ENCODE data around the gene CYRIA.

Gene CYRIA

DNA sequence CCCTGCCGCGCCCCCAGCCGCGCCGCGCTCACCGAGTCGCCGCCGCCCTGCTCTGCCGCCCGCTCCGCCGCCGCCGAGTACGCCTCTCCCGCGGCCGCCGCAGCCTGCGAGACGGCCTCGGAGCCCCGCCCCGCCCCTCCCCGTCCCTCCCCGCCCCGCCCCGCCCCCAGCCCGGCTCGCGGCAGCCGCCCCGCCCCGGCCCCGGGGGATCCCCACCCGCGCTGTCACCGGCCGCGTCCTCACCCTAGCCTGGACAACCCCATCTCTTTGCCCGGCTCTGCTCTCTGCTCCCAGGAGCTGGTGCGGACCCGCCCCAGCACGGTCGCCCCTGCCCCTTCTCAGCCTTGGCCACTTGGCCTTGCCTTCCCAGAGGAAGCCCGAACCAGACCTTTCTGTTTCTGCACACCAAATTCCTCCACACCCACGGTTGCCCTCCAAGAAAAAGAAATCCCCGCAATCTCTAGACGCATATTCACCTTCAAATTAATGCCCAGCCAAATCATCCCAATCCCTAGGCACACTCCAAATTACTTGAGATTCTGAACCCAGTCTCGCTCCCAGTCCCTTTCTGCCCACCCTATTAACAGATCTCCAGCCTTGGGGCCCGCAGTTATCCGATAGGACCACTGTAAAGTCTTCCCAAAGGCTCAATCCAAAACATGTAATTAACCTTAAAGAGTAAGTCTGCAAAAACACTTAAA is at the start of gene CYRIA:
Gene CYRIA, minus strand, starts transcription at position 87 of the 701 bp plus-strand sequence. CDS start 77,715 bp downstream, outside the sequence.
- DNase-seq (ENCODE audit: low read depth in 3 of 3) = peak in 2 of 3 experiments; percentile 28 to 47

DNA sequence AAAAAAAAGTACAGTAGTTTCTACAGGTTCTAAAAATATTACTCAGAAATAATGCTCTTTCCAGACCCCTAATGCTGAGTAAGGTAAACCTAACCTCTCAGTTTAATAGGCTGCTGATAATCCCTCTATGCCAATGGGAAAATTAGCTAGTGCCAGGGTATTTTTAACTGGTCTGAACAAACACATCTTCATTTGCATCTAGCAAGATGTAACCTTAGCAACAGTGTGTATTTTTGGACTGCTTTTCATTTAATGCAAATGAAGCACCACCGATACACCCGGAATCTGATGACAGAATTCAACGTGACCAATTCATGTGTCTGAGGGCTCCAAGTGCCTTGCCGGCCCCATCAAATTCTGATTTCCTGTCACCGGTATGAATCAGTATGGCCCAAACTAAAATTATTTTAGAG is 47.4 kb upstream of the CYRIA start:
- no peak for DNase-seq (ENCODE audit: low read depth in 3 of 3)

DNA sequence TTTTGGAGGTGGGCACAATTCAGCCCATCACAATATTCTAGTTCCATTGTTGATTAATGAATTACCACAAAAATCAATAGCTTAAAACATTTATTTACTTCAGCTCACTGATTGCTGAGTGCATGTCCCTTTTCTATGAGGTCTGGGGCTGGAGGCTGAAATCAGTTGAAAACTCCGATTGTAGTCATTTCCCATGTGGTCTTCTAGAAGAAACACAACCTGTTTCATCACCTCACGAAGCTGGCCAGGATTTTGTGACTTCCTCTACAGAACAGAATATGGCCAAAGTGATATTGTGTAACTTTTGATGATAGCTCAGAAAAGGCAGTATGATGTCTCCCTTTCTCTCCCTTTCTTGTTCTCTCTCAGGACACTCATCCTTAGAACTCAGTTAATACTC is 44.1 kb upstream of the CYRIA start:
- DNase-seq (ENCODE audit: low read depth in 3 of 3) = no peak

DNA sequence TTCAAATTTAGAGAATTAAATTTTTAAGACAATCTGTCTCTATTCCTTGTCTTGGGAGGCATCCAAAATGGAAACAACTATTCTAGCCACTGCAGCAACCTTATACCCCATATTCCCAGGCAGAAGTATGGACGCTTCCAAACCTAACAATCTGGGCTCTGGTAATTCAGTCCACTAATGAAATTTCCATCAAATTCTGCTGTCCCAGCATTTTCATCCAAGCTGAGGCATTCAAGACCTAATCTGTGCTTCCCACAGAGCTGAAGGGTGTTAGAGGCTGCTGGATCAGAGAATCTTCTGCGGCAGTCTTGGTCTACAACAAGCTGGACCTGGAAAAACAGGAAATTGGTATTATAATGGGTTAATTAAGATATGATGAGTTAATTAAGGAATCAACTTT is 42.5 kb upstream of the CYRIA start:
- no peak for DNase-seq (ENCODE audit: low read depth in 3 of 3)

DNA sequence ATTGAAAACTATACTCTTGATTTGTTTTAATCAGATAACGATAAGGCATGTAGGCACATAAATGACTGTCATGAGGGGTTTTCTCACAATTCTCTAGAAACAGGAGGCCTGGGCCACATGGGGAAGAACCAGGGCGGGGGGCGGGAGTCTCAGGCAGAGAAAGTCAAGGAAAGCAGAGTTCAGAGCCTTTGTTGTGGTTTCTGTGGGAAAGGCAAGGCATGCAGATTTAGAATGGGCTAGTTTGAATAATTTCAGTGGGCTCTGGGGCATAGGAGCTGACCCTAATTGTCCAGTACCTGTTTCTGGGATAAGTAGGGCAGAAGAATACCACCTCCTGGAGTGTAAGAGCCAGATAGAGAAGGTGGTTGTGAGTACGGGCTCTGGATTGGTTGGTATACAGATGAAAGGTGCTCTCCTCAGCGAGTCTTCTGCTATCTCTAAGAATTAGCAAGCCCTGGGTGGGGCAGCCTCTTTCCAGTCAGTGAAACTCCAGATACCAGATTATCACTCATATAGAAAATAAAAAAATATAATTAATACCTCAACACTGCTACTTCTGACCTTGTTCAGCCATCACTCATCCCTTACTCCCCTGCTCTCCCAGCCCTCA is 41.5 kb upstream of the CYRIA start:
- DNase-seq (ENCODE audit: low read depth in 3 of 3) = no peak

DNA sequence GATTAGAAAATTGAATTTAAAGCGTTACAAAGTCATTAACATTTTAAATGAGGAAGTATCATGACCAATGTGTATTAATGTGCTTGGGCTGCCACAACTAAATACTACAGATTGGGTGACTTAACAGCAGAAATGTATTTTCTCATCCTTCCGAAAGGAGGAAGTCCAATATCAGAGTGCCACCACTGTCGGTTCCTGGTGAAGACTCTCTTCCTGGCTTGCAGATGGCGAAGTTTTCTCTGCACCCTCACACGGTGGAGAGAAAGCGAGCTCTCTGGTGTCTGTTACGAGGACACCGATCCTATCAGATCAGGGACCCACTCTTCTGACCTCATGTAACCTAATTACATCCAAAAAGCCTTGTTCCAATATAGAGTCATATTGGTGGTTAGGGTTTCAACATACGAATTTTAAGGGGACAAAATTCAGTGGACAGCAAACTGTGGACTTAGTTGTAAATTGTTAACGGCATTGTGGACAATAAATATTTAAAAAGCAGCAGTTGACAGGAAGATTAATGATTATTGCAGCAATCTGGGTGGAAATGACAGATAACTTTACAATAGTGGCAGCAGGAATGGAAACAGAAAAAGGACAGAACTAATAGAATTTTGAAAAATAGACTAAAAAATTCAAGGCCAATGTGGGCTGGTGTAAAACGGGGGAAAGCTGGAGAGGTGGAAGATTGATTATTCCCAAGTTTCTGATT is 35.1 kb upstream of the CYRIA start:
- no peak for DNase-seq (ENCODE audit: low read depth in 3 of 3)

DNA sequence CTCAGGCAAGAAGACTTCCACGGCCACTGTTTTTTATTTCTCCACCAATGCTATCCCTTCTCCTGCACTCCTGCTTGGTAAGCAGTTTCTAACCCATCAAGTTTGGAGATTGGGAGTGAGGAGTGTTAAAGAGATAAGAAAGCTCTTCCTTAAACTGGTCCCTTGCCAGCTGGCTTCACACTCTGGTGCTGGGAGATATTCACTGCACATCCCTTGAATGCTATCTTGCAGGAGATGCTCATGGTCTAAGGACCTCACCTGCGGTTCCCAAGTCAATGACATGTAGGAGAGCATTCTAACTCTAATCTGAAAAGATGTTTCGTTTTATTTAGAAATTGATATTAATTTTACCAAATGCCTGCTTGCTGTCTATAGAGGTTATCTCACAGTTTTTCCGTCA is 28.2 kb upstream of the CYRIA start:
- DNase-seq (ENCODE audit: low read depth in 3 of 3) = no peak

DNA sequence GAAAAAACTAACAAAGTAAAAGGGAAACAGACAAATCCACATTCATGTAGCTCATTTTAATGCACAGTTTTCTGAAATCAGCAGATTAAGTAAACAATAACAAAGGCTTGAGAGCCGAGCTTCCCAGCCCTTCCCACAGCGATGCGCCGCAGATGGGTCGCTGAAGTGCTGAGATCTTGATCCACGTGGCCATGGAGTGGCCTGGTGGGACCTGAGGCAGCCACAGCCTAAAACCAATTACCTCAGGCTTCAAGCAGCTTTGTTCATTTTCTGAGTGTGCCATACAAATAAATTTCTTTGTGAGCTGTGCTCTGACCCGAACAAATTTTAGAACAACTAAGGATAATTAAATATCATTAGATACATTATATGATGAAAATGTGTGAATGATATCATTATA is 25.6 kb upstream of the CYRIA start:
- DNase-seq (ENCODE audit: low read depth in 3 of 3) = no peak

DNA sequence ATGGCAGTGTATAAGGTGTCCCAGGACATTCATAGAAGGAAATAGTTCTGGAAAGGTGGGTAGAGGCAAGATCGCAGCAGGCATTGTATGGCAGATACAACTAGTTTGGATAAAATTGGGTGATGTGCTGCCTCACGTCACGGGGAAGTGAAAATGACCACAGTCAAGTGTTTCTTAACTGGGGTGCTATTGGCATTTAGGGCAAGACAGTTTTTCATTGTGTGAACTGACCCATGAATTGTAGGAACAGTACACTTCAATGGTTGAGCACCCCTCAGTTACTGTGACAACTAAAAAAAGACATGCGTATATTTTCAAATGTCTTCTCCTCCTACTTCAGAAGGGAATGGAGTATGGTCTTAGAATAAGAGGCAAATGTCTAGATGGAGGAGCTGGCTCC is 22.3 kb upstream of the CYRIA start:
- no peak for DNase-seq (ENCODE audit: low read depth in 3 of 3)

DNA sequence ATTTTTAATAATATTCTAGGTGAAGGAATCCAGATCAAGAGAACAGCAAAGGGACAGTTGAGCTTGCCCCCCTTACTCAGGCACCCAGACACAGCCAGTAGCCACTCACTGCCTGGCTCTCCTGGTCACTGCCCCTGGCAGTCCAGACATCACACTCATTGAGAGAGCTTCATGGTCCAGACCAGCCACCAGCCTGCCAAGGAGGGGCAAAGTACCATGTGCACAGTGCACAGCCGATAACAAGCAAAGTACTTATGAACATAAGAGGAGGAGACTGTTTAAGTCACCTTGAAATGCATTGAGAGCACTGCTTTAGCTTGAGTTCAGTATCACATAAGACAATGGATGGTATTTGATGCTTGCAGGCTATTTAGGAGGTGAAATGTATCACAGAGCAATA is 21.6 kb upstream of the CYRIA start:
- no peak for DNase-seq (ENCODE audit: low read depth in 3 of 3)

DNA sequence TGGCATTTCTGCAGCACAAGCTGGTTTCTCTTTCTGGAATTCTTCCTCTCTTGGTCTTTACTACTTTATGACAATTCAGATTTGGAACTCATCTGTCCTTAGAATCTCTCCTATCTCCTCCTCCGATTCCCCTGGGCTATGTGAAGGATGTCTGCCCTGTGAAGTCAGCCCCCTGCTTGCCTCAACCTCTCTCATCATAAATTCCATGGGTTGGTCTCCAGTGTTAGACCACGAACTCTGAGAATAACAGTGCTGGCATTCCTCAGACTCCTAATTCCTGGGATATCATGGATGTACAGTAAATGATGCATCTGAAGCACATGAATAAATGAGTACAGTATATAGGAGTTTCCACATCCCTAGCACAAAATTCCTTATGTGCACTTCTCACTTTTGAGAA is 21.0 kb upstream of the CYRIA start:
- no peak for DNase-seq (ENCODE audit: low read depth in 3 of 3)

DNA sequence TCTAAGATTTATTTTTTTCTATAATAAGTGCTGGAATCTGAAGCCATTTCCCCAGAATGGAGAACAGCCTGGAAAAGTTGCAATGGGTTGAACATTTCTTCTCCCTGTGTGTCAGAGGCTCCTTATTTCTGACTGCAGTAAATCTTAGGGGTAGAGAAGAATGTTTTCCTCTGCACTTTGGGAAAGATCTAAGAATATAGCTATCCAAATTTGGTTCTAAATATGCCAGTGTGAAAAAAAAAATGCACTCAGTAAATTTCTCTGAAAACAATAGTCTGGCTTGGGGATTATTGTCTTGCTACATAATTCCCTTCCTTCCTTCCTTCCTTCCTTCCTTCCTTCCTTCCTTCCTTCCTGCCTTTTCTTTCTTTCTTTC is 19.7 kb upstream of the CYRIA start:
- DNase-seq (ENCODE audit: low read depth in 3 of 3) = no peak

DNA sequence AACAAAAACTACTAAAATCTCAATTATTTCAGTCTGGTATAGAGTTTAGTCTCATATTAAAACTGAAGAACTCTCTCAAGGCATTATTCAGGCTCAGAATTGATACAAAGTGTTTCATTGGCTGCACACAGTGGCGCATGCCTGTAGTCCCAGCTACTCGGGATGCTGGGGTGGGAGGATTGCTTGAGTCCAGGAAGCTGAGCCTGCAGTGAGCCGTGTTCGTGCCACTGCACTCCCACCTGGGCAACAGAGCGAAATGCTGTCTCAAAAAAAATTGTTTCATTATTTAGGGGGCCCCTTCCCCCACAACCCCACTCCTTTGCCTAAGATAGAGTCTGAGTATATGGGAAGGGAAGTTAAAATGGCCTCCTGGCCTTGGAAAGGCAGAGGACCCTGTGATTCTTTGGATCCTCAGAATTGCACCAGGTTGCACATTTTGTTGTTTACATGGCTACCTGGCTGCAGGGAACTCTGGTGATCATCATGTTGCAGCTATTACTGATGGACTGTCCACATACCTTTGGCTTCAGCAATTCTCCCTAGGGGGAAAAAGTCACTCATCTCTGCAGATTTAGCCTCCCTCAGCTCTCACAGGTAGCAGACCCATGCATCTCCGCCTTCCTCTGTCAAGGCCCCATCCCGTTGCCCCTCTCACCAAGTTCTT is 19.2 kb upstream of the CYRIA start:
- DNase-seq (ENCODE audit: low read depth in 3 of 3) = no peak

DNA sequence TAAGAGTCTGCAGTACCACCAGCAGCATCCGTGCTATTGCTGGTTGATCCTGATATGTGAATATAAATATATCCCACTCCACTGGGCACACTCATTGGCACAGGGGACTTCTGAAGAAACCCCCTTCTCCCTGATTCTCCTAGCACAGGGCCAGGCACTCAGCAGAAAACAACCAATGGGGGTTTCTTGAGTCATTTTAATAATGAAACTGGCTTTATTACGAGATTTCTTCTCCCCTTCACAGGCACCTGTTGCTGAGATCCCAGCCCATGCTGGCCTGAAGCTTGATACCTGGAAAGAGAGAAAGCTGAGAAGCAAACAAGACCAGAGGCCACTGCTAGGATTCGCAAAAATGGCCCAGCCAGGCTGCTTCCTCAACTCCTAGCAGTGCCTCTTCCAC is 17.9 kb upstream of the CYRIA start:
- DNase-seq (ENCODE audit: low read depth in 3 of 3) = no peak

DNA sequence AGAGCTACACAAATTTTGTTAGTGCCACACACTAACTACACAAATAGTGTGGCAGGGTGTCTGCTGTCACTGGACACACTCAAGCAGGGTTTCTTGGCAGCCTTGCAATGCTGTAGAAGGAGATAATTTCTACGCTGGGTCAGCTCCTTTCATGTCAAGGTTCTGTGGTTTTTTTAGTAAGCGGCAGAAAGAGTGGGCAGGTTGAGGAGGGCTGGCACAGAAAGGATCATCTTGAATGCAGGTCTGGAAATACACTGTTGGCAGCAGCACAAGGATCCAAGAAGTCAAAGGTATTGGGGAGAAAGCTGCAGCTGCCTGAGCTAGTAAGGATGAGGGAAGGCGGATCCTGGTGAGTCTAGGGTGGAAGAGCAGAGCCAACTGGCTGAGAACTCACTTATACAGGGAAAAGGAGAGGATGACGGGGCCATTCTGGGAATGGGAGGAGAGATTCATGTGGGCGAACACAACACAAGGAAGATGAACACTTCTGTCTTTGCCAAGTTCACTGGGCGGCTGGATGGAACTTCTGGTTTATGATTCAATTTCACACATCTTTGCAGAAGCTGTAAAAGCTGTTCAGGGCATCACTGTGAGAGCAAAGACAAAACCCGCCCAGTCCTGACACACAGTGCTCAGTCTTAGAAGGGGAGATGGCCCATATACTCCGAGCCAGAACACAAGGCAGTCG is 16.9 kb upstream of the CYRIA start:
- DNase-seq (ENCODE audit: low read depth in 3 of 3) = no peak

DNA sequence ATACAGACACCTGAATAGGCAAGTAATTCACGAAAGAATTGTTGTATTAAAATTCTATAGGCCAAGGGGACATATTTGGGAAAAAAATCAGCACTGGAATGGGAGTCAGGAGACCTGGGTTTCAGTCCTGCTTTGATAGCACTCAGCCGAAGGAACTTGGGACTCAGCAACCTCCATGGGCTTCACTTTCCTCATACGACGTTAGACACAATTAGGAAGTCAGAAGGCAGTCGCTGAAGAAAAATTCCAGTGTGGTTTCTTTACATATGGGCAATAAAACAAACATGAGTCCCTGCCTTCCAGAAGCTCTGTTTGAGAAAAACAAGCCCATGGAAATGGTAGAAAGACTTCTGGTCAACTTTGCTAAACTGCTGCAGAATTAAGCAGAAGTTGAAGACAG is 15.1 kb upstream of the CYRIA start:
- no peak for DNase-seq (ENCODE audit: low read depth in 3 of 3)

DNA sequence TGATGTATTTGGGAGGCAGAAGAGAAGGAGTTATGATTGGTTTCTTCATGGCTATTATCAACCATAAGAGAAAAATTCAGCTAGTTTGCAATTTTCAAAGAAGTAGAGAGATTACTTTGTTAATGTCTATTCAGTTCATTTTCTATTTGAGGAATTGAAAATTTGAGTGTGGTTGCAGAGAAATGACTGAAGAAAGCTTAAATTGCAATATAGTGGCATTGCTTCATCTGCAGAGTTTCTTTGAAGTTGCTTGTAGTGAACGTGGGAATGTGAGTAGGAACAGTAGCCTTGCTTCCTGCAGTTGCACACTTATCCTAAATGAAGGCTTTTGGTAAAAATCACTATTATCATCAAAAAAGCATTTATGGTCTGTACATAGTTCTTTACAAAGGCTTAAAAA is 14.7 kb upstream of the CYRIA start:
- no peak for DNase-seq (ENCODE audit: low read depth in 3 of 3)

DNA sequence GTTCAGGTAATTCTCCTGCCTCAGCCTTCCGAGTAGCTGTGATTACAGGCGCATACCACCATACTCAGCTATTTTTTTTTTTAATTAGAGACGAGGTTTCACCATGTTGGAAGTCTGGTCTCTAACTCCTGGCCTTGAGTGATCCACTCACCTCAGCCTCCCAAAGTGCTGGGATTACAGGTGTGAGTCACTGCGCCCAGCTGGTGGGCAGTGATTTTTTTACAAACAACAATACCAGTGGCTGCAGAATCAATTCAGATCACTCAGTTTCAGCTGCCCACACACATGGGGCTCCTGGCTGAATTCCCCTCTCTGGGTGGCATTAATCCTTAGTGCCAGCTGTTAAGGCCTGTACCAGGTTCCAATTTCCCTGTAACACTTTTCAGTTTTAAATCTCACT is 13.3 kb upstream of the CYRIA start:
- DNase-seq (ENCODE audit: low read depth in 3 of 3) = no peak

DNA sequence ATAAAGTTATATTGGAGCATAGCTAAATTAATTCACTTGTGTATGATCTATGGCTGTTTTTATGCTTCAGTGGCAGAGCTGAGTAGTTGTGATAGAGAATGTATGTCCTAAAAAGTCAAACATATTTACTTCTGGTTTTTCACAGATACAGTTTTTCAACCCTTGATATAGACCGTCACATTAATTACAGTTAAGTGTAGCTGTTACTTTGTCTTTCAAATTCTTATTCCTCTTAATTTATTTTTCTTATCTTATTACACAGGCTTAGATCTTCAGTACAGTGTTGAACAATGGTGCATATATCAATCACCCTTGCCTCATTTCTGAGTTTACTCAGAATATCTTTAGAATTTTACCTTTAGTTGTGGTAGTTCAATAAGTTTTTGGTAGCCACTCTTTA is 12.2 kb upstream of the CYRIA start:
- no peak for DNase-seq (ENCODE audit: low read depth in 3 of 3)

DNA sequence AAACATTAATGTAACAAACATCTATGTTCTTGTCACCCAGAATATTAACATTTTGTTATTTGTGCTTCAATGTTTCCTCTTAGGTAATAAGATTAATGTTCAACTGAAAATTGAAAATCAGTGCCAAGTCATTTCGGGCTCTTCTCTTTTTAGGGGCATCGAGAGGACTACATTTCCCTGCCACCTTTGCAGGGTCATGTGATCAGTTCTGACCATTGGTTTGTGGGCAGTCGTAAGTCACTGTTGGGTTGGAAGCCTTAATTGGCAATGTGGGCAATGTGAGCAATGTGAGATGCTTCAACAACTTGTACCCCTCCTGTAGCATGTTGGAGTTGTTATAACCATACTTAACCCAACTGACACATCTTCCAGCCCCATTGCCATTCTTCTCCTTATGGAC is 10.1 kb upstream of the CYRIA start:
- DNase-seq (ENCODE audit: low read depth in 3 of 3) = no peak

DNA sequence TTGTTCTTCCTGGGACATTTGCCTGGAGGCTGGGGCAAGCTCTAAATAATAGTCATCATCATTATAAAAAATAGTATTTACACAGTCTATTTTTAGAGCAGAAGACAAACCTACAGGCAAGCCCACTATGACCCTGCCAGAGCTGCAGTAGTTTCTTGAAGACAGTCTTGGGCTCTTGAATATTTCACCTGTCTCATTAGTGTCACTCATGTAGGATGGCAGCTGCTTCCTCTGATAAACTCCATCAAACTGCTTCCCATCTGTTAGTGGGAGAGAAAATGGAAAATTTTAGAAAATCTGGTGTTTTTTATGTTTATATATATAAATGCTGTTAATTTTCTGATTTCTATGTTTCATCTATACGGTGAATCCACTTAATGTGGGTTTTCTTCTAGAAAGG is 8.5 kb upstream of the CYRIA start:
- DNase-seq (ENCODE audit: low read depth in 3 of 3) = no peak

DNA sequence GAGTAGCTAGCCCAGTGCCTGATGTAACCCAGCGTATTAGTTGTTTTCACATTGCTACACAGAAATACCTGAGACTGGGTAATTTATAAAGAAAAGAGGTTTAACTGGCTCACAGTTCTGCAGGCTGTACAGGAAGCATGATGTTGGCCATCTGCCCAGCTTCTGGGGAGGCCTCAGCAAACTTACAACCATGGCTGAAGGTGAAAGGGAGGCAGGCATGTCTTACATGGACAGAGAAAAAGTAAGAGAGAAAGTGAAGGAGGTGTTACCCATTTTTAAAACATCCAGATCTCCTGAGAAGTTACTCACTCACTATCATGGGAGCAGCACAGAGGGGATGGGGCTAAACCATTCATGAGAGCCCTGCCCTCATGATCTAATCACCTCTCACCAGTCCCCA is 6.1 kb upstream of the CYRIA start:
- no peak for DNase-seq (ENCODE audit: low read depth in 3 of 3)

Data from stimulated activated CD4-positive, alpha-beta T cell treated with anti-CD3 and anti-CD28 coated beads, TNF-alpha, amount 100 ng/mL, for 24 hours (primary cell).